SU-DHL-6 (cell line): ENCODE measurements around the gene FAM110A.

Experiments used
- H2AFZ ChIP-seq: fragments of 200-600 bp; sonication (generic); 2 replicates; pipeline ENCODE4 v1.6.1; 2014; ENCODE audit warnings: low read depth, mild to moderate bottlenecking, moderate library complexity, mixed read lengths, antibody characterized with exemption, low read length; ENCODE audit not compliant: severe bottlenecking
- H3F3A ChIP-seq: fragments of 200-600 bp; shearing (Covaris generic); 2 replicates; pipeline ENCODE4 v1.6.0; 2016; ENCODE audit warnings: antibody characterized with exemption, mild to moderate bottlenecking; ENCODE audit not compliant: insufficient read depth
- H3K27ac ChIP-seq: fragments of 200-600 bp; sonication (generic); 2 replicates; pipeline ENCODE4 v1.5.1; 2016; ENCODE audit warnings: low read depth, mild to moderate bottlenecking, low read length, moderate library complexity, mixed read lengths
- H3K27me3 ChIP-seq: fragments of 200-600 bp; sonication (generic), shearing (Covaris generic); 2 replicates; pipeline ENCODE4 v1.6.0; 2014; ENCODE audit warnings: mild to moderate bottlenecking, low read length
- H3K36me3 ChIP-seq: fragments of 200-600 bp; sonication (generic); 2 replicates; pipeline ENCODE4 v1.6.1; 2014; ENCODE audit warnings: mild to moderate bottlenecking, low read length, mixed read lengths
- H3K4me2 ChIP-seq: fragments of 300-600, 200-600 bp; shearing (Covaris generic), sonication (generic); 2 replicates; pipeline ENCODE4 v1.6.0; 2014; ENCODE audit warnings: low read length, low read depth, mild to moderate bottlenecking; ENCODE audit not compliant: poor library complexity, severe bottlenecking
- H3K4me3 ChIP-seq: fragments of 200-600 bp; sonication (generic); 2 replicates; pipeline ENCODE4 v1.5.1; 2014; ENCODE audit warnings: antibody characterized with exemption, low read length, mild to moderate bottlenecking, mixed read lengths; ENCODE audit not compliant: insufficient read depth, poor library complexity, severe bottlenecking
- H3K79me2 ChIP-seq: fragments of 200-600 bp; sonication (generic); 2 replicates; pipeline ENCODE4 v1.6.1; 2014; ENCODE audit warnings: mild to moderate bottlenecking, low read length, moderate library complexity; ENCODE audit not compliant: insufficient read depth
- H3K9ac ChIP-seq: fragments of 200-600 bp; sonication (generic); 2 replicates; pipeline ENCODE4 v1.7.0; 2014; ENCODE audit warnings: mild to moderate bottlenecking, low read length
- H3K9me2 ChIP-seq: fragments of 200-600 bp; sonication (generic); replicated peaks from 2 replicates; pipeline ENCODE4 v1.6.1; 2014; ENCODE audit warnings: low read length; ENCODE audit not compliant: insufficient read depth
- H3K9me3 ChIP-seq: fragments of 200-600 bp; sonication (generic); 2 replicates; pipeline ENCODE4 v1.6.1; 2014; ENCODE audit warnings: low read length, mixed read lengths; ENCODE audit not compliant: insufficient read depth
- H4K20me1 ChIP-seq: fragments of 200-600 bp; sonication (generic); 2 replicates; pipeline ENCODE4 v1.6.1; 2014; ENCODE audit warnings: low read depth, mild to moderate bottlenecking, antibody characterized with exemption, low read length, moderate library complexity, mixed read lengths
- CTCF ChIP-seq: fragments of 200-600 bp; sonication (generic); IDR thresholded peaks from one replicate; pipeline ENCODE4 v1.5.1; 2017; ENCODE audit warnings: antibody characterized with exemption, mild to moderate bottlenecking, low read length, moderate library complexity; ENCODE audit not compliant: insufficient read depth, poor library complexity, severe bottlenecking
- EZH2phosphoT487 ChIP-seq: fragments of 200-600 bp; sonication (generic), shearing (Covaris generic); conservative IDR thresholded peaks from 2 replicates; pipeline ENCODE4 v1.6.1; 2018; ENCODE audit warnings: mild to moderate bottlenecking, antibody characterized with exemption, low read length, moderate library complexity, mixed read lengths

The FAM110A gene

DNA sequence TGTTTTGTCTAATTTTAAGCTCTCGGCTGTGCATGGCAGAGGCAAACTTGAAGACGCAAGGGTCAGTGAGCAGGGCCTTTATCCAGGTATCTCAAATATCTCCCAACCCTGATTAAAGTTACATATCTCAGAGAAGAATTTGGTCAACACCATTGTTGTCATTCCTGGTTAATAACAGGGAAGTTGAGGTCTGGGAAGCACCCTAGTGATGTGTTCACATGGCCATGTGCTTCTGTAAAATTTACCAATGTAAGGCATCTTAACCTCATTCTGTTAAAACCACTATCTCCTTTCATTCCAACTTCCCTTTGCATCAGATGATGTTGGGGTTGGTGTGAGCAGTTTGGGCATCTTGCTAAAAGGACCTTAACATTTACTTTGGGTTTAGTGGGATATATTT lies 4.0 kb upstream of the FAM110A start:
- Histone ChIP-seq H4K20me1 (no peaks in the 10 kb centered on the region), H3K9me3 (no peaks in the 10 kb centered on the region), H3K27ac (no peak overlapping the region), H3K27me3 (no peaks in the 10 kb centered on the region), H2AFZ (no peak overlapping the region), H3K9ac (no peak overlapping the region), H3K4me2 (no peak overlapping the region), H3K36me3 (no peaks in the 10 kb centered on the region), H3K9me2 (no peaks in the 10 kb centered on the region), H3K4me3 (no peak overlapping the region), H3K79me2 (no peaks in the 10 kb centered on the region), H3F3A (no peaks in the 10 kb centered on the region)
- TF ChIP-seq EZH2phosphoT487 (no peak), CTCF (no peak)

DNA sequence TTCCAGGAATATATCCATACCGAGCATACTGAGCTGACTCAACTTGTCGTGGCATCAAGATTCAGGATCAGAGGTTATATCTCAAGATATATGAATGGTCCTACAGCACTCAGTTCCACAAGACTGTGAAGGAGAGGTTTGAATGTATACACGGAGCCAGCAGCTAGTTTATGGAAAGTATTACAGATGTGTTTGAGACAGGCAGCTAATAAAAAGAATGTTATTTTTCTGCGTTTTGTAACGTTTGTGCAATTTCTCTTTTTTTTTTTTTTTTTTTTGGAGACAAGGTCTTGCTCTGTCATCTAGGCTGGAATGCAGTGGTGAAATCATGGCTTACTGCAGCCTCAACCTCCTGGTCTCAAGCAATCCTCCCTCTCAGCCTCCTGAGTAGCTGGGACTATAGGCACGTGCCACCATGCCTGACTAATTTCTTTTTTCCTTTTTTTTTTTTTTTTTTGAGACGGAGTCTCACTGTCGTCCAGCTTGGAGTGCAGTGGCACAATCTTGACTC lies 3.4 kb upstream of the FAM110A start:
- no peaks in the 10 kb centered on the region for H3K27me3 ChIP-seq
- H3F3A ChIP-seq = no peaks in the 10 kb centered on the region
- no peaks in the 10 kb centered on the region for H3K79me2 ChIP-seq
- no peaks in the 10 kb centered on the region for H3K36me3 ChIP-seq
- H3K4me2 ChIP-seq = no peak overlapping the region
- H3K9me3 ChIP-seq = no peaks in the 10 kb centered on the region
- TF ChIP-seq EZH2phosphoT487 (no peak), CTCF (no peak)
- H3K9me2 ChIP-seq = no peaks in the 10 kb centered on the region
- H3K9ac ChIP-seq = no peak overlapping the region
- no peaks in the 10 kb centered on the region for H4K20me1 ChIP-seq
- H3K4me3 ChIP-seq = no peak overlapping the region
- no peak overlapping the region for H2AFZ ChIP-seq
- H3K27ac ChIP-seq = no peak overlapping the region

DNA sequence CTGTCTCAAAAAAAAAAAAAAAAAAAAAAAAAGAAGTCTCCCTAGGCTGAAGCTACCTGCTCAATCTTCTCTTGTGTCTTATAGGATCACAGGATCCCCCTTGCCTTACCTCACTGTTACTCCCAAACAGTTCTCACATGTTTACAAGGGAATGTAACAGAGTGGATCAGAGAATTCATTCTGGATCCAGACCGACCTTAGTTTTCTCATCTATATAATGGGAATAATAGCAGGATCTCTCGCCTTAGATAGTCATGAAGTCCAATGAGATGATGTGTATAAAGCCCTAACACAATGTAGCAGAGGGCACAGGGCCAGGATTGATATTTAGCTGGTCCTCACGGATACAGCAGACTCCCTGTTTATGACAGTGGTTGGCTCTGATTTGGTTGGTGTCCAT lies 2.3 kb upstream of the FAM110A start:
- Histone ChIP-seq H3F3A (no peaks in the 10 kb centered on the region), H3K9me3 (no peaks in the 10 kb centered on the region), H3K27ac (no peak overlapping the region), H2AFZ (no peak overlapping the region), H3K27me3 (no peaks in the 10 kb centered on the region), H4K20me1 (no peaks in the 10 kb centered on the region), H3K9me2 (no peaks in the 10 kb centered on the region), H3K9ac (no peak overlapping the region), H3K79me2 (peaks cover 5% of the 10 kb centered on the region; the same call in 1 of the 2 replicates), H3K4me3 (no peak overlapping the region), H3K36me3 (no peaks in the 10 kb centered on the region), H3K4me2 (no peak overlapping the region)
- TF ChIP-seq EZH2phosphoT487 (no peak), CTCF (no peak)
